Keratinocyte (primary cell): ENCODE data around the gene MVB12B.

ENCODE experiments used
- EZH2 ChIP-seq: IDR thresholded peaks from one replicate; pipeline ENCODE4 v1.6.1; 2012; ENCODE audit warnings: inconsistent platforms, mild to moderate bottlenecking, low read length, moderate library complexity
- TF ChIP-seq, protein P1 (sequence below), 3 experiments: IDR thresholded peaks in 1 of 3; conservative IDR thresholded peaks in 1 of 3; optimal IDR thresholded peaks in 1 of 3; 2 replicates in 2 of 3; 3 replicates in 1 of 3; pipeline versions ENCODE3 to v1.5.1; 2011; ENCODE audit warnings: low read length in 3 of 3, mild to moderate bottlenecking in 3 of 3, moderate library complexity in 2 of 3, control low read depth in 1 of 3, inconsistent platforms in 1 of 3; ENCODE audit not compliant: insufficient read depth in 2 of 3; ENCODE audit errors: extremely low read depth in 1 of 3

DNA sequence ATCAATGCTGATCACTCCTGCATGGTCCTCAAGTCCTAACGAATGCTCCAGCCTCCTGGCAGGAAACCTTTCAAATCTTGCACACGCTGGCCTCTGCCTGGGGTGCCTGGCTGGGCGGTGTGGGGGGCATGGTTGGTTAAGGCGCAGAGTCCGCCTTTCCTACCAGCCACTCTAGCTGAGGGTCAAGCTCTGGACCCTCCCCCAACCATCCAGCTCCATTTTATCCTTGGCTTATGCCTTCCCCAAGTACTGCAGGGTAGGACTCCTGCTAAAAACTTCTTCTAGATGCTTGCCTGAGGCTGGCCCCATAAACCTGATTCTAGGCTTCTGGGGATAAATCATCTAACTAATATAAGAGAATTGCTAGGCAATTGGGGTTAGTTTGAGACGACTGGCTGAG is 808 bp upstream of the MVB12B start:
- TF ChIP-seq, protein P1, sequence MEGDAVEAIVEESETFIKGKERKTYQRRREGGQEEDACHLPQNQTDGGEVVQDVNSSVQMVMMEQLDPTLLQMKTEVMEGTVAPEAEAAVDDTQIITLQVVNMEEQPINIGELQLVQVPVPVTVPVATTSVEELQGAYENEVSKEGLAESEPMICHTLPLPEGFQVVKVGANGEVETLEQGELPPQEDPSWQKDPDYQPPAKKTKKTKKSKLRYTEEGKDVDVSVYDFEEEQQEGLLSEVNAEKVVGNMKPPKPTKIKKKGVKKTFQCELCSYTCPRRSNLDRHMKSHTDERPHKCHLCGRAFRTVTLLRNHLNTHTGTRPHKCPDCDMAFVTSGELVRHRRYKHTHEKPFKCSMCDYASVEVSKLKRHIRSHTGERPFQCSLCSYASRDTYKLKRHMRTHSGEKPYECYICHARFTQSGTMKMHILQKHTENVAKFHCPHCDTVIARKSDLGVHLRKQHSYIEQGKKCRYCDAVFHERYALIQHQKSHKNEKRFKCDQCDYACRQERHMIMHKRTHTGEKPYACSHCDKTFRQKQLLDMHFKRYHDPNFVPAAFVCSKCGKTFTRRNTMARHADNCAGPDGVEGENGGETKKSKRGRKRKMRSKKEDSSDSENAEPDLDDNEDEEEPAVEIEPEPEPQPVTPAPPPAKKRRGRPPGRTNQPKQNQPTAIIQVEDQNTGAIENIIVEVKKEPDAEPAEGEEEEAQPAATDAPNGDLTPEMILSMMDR (optimal IDR thresholded peaks at IDR 0.05 in 1 of 3, IDR thresholded peaks at IDR 0.05 in 1 of 3, conservative IDR thresholded peaks at IDR 0.05 in 1 of 3; ENCODE audit: extremely low read depth in 1 of 3, insufficient read depth in 2 of 3, low read length in 3 of 3) = no peak
- no peak for TF ChIP-seq EZH2
